ENCODE measurements around the gene SLFN14. TPM values are rescaled to one million over a fixed set of nuclear protein-coding genes. Genes with fewer than 3 reads are reported as not detected.

The SLFN14 gene
- total RNA-seq (under 1 TPM; 0.37 to 0.55 TPM), polyA plus RNA-seq (ENCODE audit: insufficient read depth, low read depth, low replicate concordance) (0.30 TPM)
- long read RNA-seq, donor 1, result 0 reads
- long read RNA-seq, donor 2, result 0 reads

GRCh38 chr17:35560703-35561102 lies at the start of gene SLFN14:
SLFN14 (minus strand) TSS chr17:35560819; CDS start chr17:35558062, 2,757 bp downstream.
- intact Hi-C loops (cut with DNase I; ENCODE audit: low total_unique reads), result no loop called here
- TF ChIP-seq POLR2A (IDR thresholded peaks at IDR 0.05) (no peak), CTCF (IDR thresholded peaks at IDR 0.05) (no peak)

GRCh38 chr17:35609831-35610230 lies 49.2 kb upstream of the SLFN14 start:
- 87 to 96% methylated on average over 4 of the region's 4 CpGs for WGBS, 2 donors
- H3K9me3 ChIP-seq, result no peaks in the 10 kb centered on the region
- intact Hi-C loops (cut with DNase I; ENCODE audit: low total_unique reads), result no loop called here
- H3K4me3 ChIP-seq, result no peak overlapping the region
- TF ChIP-seq CTCF (IDR thresholded peaks at IDR 0.05), result no peak
- no peak for TF ChIP-seq POLR2A (IDR thresholded peaks at IDR 0.05)
- DNase-seq, result no peak
- no peak overlapping the region for H3K27ac ChIP-seq
- no peaks in the 10 kb centered on the region for H3K36me3 ChIP-seq (ENCODE audit: low read depth, missing control alignments)
- H3K27me3 ChIP-seq, result no peaks in the 10 kb centered on the region
- no peaks in the 10 kb centered on the region for H3K4me1 ChIP-seq

More at GRCh38 chr17:35560703-35561102, at the start of gene SLFN14:
- no peaks in the 10 kb centered on the region for H3K36me3 ChIP-seq (ENCODE audit: low read depth, missing control alignments)
- 64 to 80% methylated on average over 3 of the region's 3 CpGs for WGBS, 2 donors
- no peaks in the 10 kb centered on the region for H3K27me3 ChIP-seq
- H3K27ac ChIP-seq, result no peak within 1 kb of the TSS
- H3K4me3 ChIP-seq, result no peak within 1 kb of the TSS
- DNase-seq, result no peak
- H3K4me1 ChIP-seq, result no peaks in the 10 kb centered on the region
- no peaks in the 10 kb centered on the region for H3K9me3 ChIP-seq

- Histone ChIP-seq H3K4me1 (no peaks in the 10 kb centered on the region), H3K27me3 (no peaks in the 10 kb centered on the region), H3K4me3 (no peak overlapping the region), H3K9me3 (no peaks in the 10 kb centered on the region), H3K27ac (no peak overlapping the region), H3K36me3 (ENCODE audit: low read depth, missing control alignments) (no peaks in the 10 kb centered on the region)
- TF ChIP-seq CTCF (IDR thresholded peaks at IDR 0.05), result no peak
- TF ChIP-seq POLR2A (IDR thresholded peaks at IDR 0.05), result no peak
- DNase-seq, result no peak
- intact Hi-C loops (cut with DNase I; ENCODE audit: low total_unique reads), result no loop called here
- 54 to 55% methylated on average over 3 of the region's 3 CpGs for WGBS, 2 donors
Measured at GRCh38 chr17:35607239-35607847, 46.7 kb upstream of the SLFN14 start.

- intact Hi-C loops (cut with DNase I; ENCODE audit: low total_unique reads), result no loop called here
- no peaks in the 10 kb centered on the region for H3K4me1 ChIP-seq
- TF ChIP-seq CTCF (IDR thresholded peaks at IDR 0.05) (no peak), POLR2A (IDR thresholded peaks at IDR 0.05) (no peak)
- H3K27ac ChIP-seq, result no peak overlapping the region
- H3K36me3 ChIP-seq (ENCODE audit: low read depth, missing control alignments), result no peaks in the 10 kb centered on the region
- 76 to 89% methylated on average over 2 of the region's 2 CpGs for WGBS, 2 donors
- H3K9me3 ChIP-seq, result no peaks in the 10 kb centered on the region
- no peak for DNase-seq
- H3K4me3 ChIP-seq, result no peak overlapping the region
- no peaks in the 10 kb centered on the region for H3K27me3 ChIP-seq
Measured at GRCh38 chr17:35605678-35606077, 45.1 kb upstream of the SLFN14 start.

- no peaks in the 10 kb centered on the region for H3K9me3 ChIP-seq
- no peak overlapping the region for H3K27ac ChIP-seq
- no peaks in the 10 kb centered on the region for H3K4me1 ChIP-seq
- 92 to 96% methylated on average over 7 of the region's 7 CpGs for WGBS, 2 donors
- H3K27me3 ChIP-seq, result no peaks in the 10 kb centered on the region
- no peaks in the 10 kb centered on the region for H3K36me3 ChIP-seq (ENCODE audit: low read depth, missing control alignments)
- intact Hi-C loops (cut with DNase I; ENCODE audit: low total_unique reads), result no loop called here
- TF ChIP-seq POLR2A (IDR thresholded peaks at IDR 0.05), result no peak
- TF ChIP-seq CTCF (IDR thresholded peaks at IDR 0.05), result no peak
- DNase-seq, result no peak
- no peak overlapping the region for H3K4me3 ChIP-seq
Measured at GRCh38 chr17:35603674-35604073, 43.1 kb upstream of the SLFN14 start.
